ENCODE results near the gene NTPCR.

- no peak for TF ChIP-seq CTCF (IDR thresholded peaks at IDR 0.05)
- TF ChIP-seq POLR2AphosphoS5 (IDR thresholded peaks at IDR 0.05) = no peak
Measured at GRCh38 chr1:233020426-233020825, 70.0 kb downstream of the NTPCR start.

Data from transverse colon (tissue), 4 donors.